ENCODE data around the gene MRPS24. TPM values are rescaled to one million over a fixed set of nuclear protein-coding genes. Genes with fewer than 3 reads are reported as not detected.

The MRPS24 gene
- polyA plus RNA-seq, 1 donor (not counting 4 experiments of a cell fraction or from before 2014, with no cell fraction given): 104 TPM

DNA sequence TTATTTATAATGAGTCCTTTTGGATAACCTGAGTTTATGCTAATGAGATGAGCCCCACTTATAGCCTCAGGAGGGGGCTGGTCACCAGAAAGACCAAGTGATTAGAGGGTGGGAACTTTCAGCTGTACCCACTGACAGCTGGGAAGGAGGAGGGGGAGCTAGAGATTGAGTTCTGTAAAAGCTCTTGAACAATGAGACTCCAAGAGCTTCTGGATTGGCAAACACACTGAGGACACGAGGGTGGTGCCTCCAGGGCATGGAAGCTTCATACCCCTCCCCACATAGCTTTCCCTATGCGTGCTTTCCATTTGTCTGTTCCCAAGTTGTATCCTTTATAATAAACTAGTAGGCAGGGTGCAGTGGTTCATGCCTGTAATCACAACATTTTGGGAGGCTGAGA is 20.3 kb downstream of the MRPS24 start:
- Histone ChIP-seq H3K36me3 (ENCODE audit: control insufficient read depth in 2 of 2, extremely low read depth in 1 of 2, insufficient read depth in 2 of 2, low read length in 2 of 2) (no peaks in the 10 kb centered on the region), H4K20me1 (ENCODE audit: control insufficient read depth, extremely low read depth, insufficient read depth, low read length) (no peaks in the 10 kb centered on the region), H3K4me2 (ENCODE audit: control insufficient read depth, extremely low read depth, insufficient read depth, low read depth, low read length) (no peak overlapping the region), H3K79me2 (ENCODE audit: control insufficient read depth, insufficient read depth, low read length) (no peaks in the 10 kb centered on the region), H3K27me3 (ENCODE audit: control insufficient read depth, extremely low read depth, insufficient read depth, low read length) (peaks cover 9% of the 10 kb centered on the region), H3K27ac (ENCODE audit: control insufficient read depth, insufficient read depth, low read length) (no peak overlapping the region), H2AFZ (ENCODE audit: control insufficient read depth, low read length) (no peak overlapping the region), H3K4me1 (ENCODE audit: control insufficient read depth, extremely low read depth, insufficient read depth, low read length) (peaks cover 4% of the 10 kb centered on the region), H3K4me3 (ENCODE audit: control insufficient read depth in 2 of 3, extremely low read depth in 1 of 3, insufficient read depth in 2 of 3, low read depth in 1 of 3, low read length in 3 of 3) (no peak overlapping the region), H3K9me3 (ENCODE audit: control insufficient read depth, low read depth, low read length) (no peaks in the 10 kb centered on the region), H3K9ac (ENCODE audit: control insufficient read depth, extremely low read depth, insufficient read depth, low read length) (no peak overlapping the region), H3K9me1 (ENCODE audit: control insufficient read depth, extremely low read depth, insufficient read depth, low read length) (no peaks in the 10 kb centered on the region)
- no peak for DNase-seq (ENCODE audit: low read depth, low spot score)
- no peak for FAIRE-seq
- no peak for TF ChIP-seq EZH2 (IDR thresholded peaks at IDR 0.05; ENCODE audit: low read length)
- TF ChIP-seq, protein P1, sequence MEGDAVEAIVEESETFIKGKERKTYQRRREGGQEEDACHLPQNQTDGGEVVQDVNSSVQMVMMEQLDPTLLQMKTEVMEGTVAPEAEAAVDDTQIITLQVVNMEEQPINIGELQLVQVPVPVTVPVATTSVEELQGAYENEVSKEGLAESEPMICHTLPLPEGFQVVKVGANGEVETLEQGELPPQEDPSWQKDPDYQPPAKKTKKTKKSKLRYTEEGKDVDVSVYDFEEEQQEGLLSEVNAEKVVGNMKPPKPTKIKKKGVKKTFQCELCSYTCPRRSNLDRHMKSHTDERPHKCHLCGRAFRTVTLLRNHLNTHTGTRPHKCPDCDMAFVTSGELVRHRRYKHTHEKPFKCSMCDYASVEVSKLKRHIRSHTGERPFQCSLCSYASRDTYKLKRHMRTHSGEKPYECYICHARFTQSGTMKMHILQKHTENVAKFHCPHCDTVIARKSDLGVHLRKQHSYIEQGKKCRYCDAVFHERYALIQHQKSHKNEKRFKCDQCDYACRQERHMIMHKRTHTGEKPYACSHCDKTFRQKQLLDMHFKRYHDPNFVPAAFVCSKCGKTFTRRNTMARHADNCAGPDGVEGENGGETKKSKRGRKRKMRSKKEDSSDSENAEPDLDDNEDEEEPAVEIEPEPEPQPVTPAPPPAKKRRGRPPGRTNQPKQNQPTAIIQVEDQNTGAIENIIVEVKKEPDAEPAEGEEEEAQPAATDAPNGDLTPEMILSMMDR (optimal IDR thresholded peaks at IDR 0.05 in 1 of 3, IDR thresholded peaks at IDR 0.05 in 1 of 3, conservative IDR thresholded peaks at IDR 0.05 in 1 of 3; ENCODE audit: extremely low read depth in 1 of 3, insufficient read depth in 2 of 3, low read length in 3 of 3): no peak
- dilution Hi-C loops (cut with MboI; ENCODE audit: extremely low pct_ligation_motif_present, low sequenced_read_pairs): no loop called here

DNA sequence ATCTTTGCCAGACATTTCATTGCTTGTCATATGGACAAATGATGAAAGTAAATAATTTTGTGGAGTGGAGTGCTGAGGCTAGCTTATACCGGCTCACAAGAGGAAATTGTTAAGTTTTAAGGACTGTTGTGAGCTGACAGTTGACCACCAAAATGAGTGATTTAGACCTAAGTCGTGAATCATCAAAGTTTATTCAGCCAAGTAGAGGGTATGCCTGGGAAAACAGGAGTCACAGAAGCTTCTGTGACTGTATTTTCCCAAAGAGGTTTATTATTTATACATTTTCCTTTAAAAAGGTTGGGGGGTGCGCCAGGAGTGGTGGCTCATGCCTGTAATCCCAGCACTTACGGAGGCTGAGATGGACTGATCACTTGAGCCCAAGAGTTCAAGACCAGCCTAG is 21.8 kb downstream of the MRPS24 start:
- Histone ChIP-seq H4K20me1 (ENCODE audit: control insufficient read depth, extremely low read depth, insufficient read depth, low read length) (no peaks in the 10 kb centered on the region), H3K4me1 (ENCODE audit: control insufficient read depth, extremely low read depth, insufficient read depth, low read length) (peaks cover 4% of the 10 kb centered on the region), H3K4me3 (ENCODE audit: control insufficient read depth in 2 of 3, extremely low read depth in 1 of 3, insufficient read depth in 2 of 3, low read depth in 1 of 3, low read length in 3 of 3) (no peak overlapping the region), H3K9ac (ENCODE audit: control insufficient read depth, extremely low read depth, insufficient read depth, low read length) (no peak overlapping the region), H3K27ac (ENCODE audit: control insufficient read depth, insufficient read depth, low read length) (no peak overlapping the region), H3K9me1 (ENCODE audit: control insufficient read depth, extremely low read depth, insufficient read depth, low read length) (no peaks in the 10 kb centered on the region), H2AFZ (ENCODE audit: control insufficient read depth, low read length) (no peak overlapping the region), H3K36me3 (ENCODE audit: control insufficient read depth in 2 of 2, extremely low read depth in 1 of 2, insufficient read depth in 2 of 2, low read length in 2 of 2) (no peaks in the 10 kb centered on the region), H3K9me3 (ENCODE audit: control insufficient read depth, low read depth, low read length) (no peaks in the 10 kb centered on the region), H3K27me3 (ENCODE audit: control insufficient read depth, extremely low read depth, insufficient read depth, low read length) (peaks cover 9% of the 10 kb centered on the region), H3K79me2 (ENCODE audit: control insufficient read depth, insufficient read depth, low read length) (no peaks in the 10 kb centered on the region), H3K4me2 (ENCODE audit: control insufficient read depth, extremely low read depth, insufficient read depth, low read depth, low read length) (no peak overlapping the region)
- FAIRE-seq: no peak
- TF ChIP-seq, protein P1 (optimal IDR thresholded peaks at IDR 0.05 in 1 of 3, IDR thresholded peaks at IDR 0.05 in 1 of 3, conservative IDR thresholded peaks at IDR 0.05 in 1 of 3; ENCODE audit: extremely low read depth in 1 of 3, insufficient read depth in 2 of 3, low read length in 3 of 3): no peak
- no peak for TF ChIP-seq EZH2 (IDR thresholded peaks at IDR 0.05; ENCODE audit: low read length)
- DNase-seq (ENCODE audit: low read depth, low spot score): no peak
- dilution Hi-C loops (cut with MboI; ENCODE audit: extremely low pct_ligation_motif_present, low sequenced_read_pairs): no loop called here
